Measurements from ENCODE around the gene OR2M3.

GRCh38 chr1:248164031-248164430 lies 33.0 kb upstream of the OR2M3 start:
- TF ChIP-seq CTCF (IDR thresholded peaks at IDR 0.05 in 8 of 11, conservative IDR thresholded peaks at IDR 0.05 in 3 of 11) = no peak
- no peak for TF ChIP-seq POLR2A (IDR thresholded peaks at IDR 0.05)

Data from spleen (tissue), 7 donors.